ENCODE results near the gene KMT2A.
A peak's percentile ranks its signal among the peaks of the same experiment; 100 is the strongest.

The KMT2A gene

GRCh38 chr11:118532852-118533768 is 96.8 kb downstream of the KMT2A start:
- H3K36me3 Mint-ChIP-seq (ENCODE audit: insufficient read depth), result peaks cover 3% of the 10 kb centered on the region
- peak overlapping the region; percentile 89 for H3K4me3 Mint-ChIP-seq

GRCh38 chr11:118533769-118534729 is 97.8 kb downstream of the KMT2A start:
- H3K36me3 Mint-ChIP-seq (ENCODE audit: insufficient read depth), result peaks cover 3% of the 10 kb centered on the region
- DNase-seq (ENCODE audit: low spot score in 2 of 2) (no peak), ATAC-seq (replicated peaks; ENCODE audit: extremely low read depth, poor library complexity, severe bottlenecking) (no peak)
- peaks cover 19% of the 10 kb centered on the region for H3K4me1 Mint-ChIP-seq
- H3K9me3 Mint-ChIP-seq, result no peaks in the 10 kb centered on the region
- H3K4me3 Mint-ChIP-seq, result no peak overlapping the region
- peak overlapping the region; percentile 59 for H3K27ac Mint-ChIP-seq (ENCODE audit: low read depth)
- no peaks in the 10 kb centered on the region for H3K27me3 Mint-ChIP-seq

More at GRCh38 chr11:118532852-118533768, 96.8 kb downstream of the KMT2A start:
- no peak for ATAC-seq (replicated peaks; ENCODE audit: extremely low read depth, poor library complexity, severe bottlenecking)
- Mint-ChIP-seq H3K27me3 (no peaks in the 10 kb centered on the region), H3K9me3 (no peaks in the 10 kb centered on the region), H3K4me1 (peaks cover 23% of the 10 kb centered on the region), H3K27ac (ENCODE audit: low read depth) (no peak overlapping the region)
- no peak for DNase-seq (ENCODE audit: low spot score in 2 of 2)

GRCh38 chr11:118535261-118535660 is 99.0 kb downstream of the KMT2A start:
- Mint-ChIP-seq H3K27ac (ENCODE audit: low read depth) (no peak overlapping the region), H3K27me3 (no peaks in the 10 kb centered on the region), H3K4me1 (peaks cover 8% of the 10 kb centered on the region), H3K4me3 (no peak overlapping the region), H3K36me3 (ENCODE audit: insufficient read depth) (peaks cover 3% of the 10 kb centered on the region), H3K9me3 (no peaks in the 10 kb centered on the region)
- ATAC-seq (replicated peaks; ENCODE audit: extremely low read depth, poor library complexity, severe bottlenecking), result no peak
- DNase-seq (ENCODE audit: low spot score in 2 of 2), result no peak

DNA sequence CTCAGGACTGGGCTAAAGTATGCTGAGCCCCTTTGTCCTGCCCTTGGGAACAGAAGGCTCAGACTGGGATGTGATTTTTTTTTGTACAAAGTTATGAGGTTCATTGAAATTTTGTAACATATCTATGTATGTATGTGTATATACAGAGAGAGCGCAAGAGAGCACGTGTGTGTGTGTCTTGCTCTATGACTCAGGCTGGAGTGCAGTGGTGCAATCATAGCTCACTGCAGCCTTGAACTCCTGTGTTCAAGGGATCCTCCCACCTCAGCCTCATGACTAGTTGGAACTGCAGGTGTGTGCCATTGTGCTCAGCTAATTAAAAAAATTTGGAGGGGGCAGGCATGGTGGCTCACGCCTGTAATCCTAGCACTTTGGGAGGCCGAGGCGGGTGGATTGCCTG is 100.4 kb downstream of the KMT2A start:
- no peak for ATAC-seq (replicated peaks; ENCODE audit: extremely low read depth, poor library complexity, severe bottlenecking)
- H3K36me3 Mint-ChIP-seq (ENCODE audit: insufficient read depth), result peaks cover 5% of the 10 kb centered on the region
- no peak for DNase-seq (ENCODE audit: low spot score in 2 of 2)
- H3K27me3 Mint-ChIP-seq, result no peaks in the 10 kb centered on the region
- H3K4me3 Mint-ChIP-seq, result no peak overlapping the region
- H3K9me3 Mint-ChIP-seq, result no peaks in the 10 kb centered on the region
- H3K27ac Mint-ChIP-seq (ENCODE audit: low read depth), result no peak overlapping the region
- H3K4me1 Mint-ChIP-seq, result peaks cover 2% of the 10 kb centered on the region

GRCh38 chr11:118537409-118537980 is 101.2 kb downstream of the KMT2A start:
- Mint-ChIP-seq H3K4me3 (no peak overlapping the region), H3K27me3 (no peaks in the 10 kb centered on the region), H3K36me3 (ENCODE audit: insufficient read depth) (peaks cover 5% of the 10 kb centered on the region), H3K4me1 (no peaks in the 10 kb centered on the region), H3K27ac (ENCODE audit: low read depth) (no peak overlapping the region), H3K9me3 (no peaks in the 10 kb centered on the region)
- ATAC-seq (replicated peaks; ENCODE audit: extremely low read depth, poor library complexity, severe bottlenecking) (no peak), DNase-seq (ENCODE audit: low spot score in 2 of 2) (no peak)

GRCh38 chr11:118544010-118544646 is 107.8 kb downstream of the KMT2A start:
- no peaks in the 10 kb centered on the region for H3K9me3 Mint-ChIP-seq
- H3K36me3 Mint-ChIP-seq (ENCODE audit: insufficient read depth), result peaks cover 10% of the 10 kb centered on the region
- H3K27me3 Mint-ChIP-seq, result no peaks in the 10 kb centered on the region
- ATAC-seq (replicated peaks; ENCODE audit: extremely low read depth, poor library complexity, severe bottlenecking) (no peak), DNase-seq (ENCODE audit: low spot score in 2 of 2) (no peak)
- H3K4me3 Mint-ChIP-seq, result no peak overlapping the region
- H3K27ac Mint-ChIP-seq (ENCODE audit: low read depth), result no peak overlapping the region
- H3K4me1 Mint-ChIP-seq, result no peaks in the 10 kb centered on the region

DNA sequence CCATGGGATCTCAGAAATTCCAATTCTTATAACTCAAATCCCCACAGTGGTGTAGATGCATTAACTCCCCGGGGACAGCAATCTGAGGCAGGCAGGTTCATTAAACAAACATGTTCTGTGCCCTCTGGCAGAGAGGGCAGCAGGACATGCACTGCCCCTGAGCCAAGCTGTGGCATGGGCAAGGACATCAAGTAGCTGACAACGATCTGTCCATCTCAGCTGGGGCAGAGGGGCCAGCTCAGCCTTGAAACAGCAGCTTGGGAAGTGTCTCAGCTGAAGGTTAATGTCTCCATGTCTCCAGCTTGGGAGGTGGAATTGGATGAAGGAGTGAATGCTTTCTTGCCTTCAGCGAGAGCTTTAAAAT is 108.3 kb downstream of the KMT2A start:
- Mint-ChIP-seq H3K4me1 (no peaks in the 10 kb centered on the region), H3K36me3 (ENCODE audit: insufficient read depth) (peaks cover 10% of the 10 kb centered on the region), H3K27me3 (no peaks in the 10 kb centered on the region), H3K9me3 (no peaks in the 10 kb centered on the region), H3K27ac (ENCODE audit: low read depth) (no peak overlapping the region), H3K4me3 (no peak overlapping the region)
- DNase-seq (ENCODE audit: low spot score in 2 of 2) (no peak), ATAC-seq (replicated peaks; ENCODE audit: extremely low read depth, poor library complexity, severe bottlenecking) (no peak)

GRCh38 chr11:118545533-118545932 is 109.2 kb downstream of the KMT2A start:
- Mint-ChIP-seq H3K9me3 (no peaks in the 10 kb centered on the region), H3K4me1 (no peaks in the 10 kb centered on the region), H3K36me3 (ENCODE audit: insufficient read depth) (peaks cover 9% of the 10 kb centered on the region), H3K27me3 (no peaks in the 10 kb centered on the region), H3K27ac (ENCODE audit: low read depth) (no peak overlapping the region), H3K4me3 (no peak overlapping the region)
- no peak for ATAC-seq (replicated peaks; ENCODE audit: extremely low read depth, poor library complexity, severe bottlenecking)
- DNase-seq (ENCODE audit: low spot score in 2 of 2), result no peak

- ATAC-seq (replicated peaks; ENCODE audit: extremely low read depth, poor library complexity, severe bottlenecking), result no peak
Observed at GRCh38 chr11:118547132-118547531, 110.8 kb downstream of the KMT2A start.

DNA sequence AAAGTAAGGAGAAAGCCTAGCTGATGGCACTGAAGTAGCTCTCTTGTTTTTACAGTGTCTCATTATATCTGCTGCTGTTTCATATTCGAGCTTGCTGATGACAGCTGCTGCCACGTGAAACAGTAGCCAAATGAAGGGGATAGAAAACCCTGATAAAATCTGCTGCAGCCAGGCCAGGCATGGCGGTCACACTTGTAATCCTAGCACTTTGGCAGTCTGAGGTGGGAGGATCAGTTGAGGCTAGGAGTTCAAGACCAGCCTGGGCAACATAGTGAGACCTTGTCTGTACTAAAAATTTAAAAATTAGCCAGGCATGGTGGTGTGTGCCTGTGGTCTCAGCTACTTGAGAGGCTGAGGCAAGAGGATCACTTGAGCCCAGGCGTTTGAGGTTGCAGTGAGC is 116.0 kb downstream of the KMT2A start:
- Mint-ChIP-seq H3K4me3 (no peak overlapping the region), H3K4me1 (no peaks in the 10 kb centered on the region), H3K27ac (ENCODE audit: low read depth) (no peak overlapping the region), H3K27me3 (no peaks in the 10 kb centered on the region), H3K9me3 (no peaks in the 10 kb centered on the region), H3K36me3 (ENCODE audit: insufficient read depth) (peaks cover 30% of the 10 kb centered on the region)
- ATAC-seq (replicated peaks; ENCODE audit: extremely low read depth, poor library complexity, severe bottlenecking) (no peak), DNase-seq (ENCODE audit: low spot score in 2 of 2) (no peak)

More at GRCh38 chr11:118547132-118547531, 110.8 kb downstream of the KMT2A start:
- Mint-ChIP-seq H3K27ac (ENCODE audit: low read depth) (no peak overlapping the region), H3K36me3 (ENCODE audit: insufficient read depth) (peaks cover 16% of the 10 kb centered on the region), H3K4me3 (no peak overlapping the region), H3K4me1 (no peaks in the 10 kb centered on the region), H3K27me3 (no peaks in the 10 kb centered on the region), H3K9me3 (no peaks in the 10 kb centered on the region)
- DNase-seq (ENCODE audit: low spot score in 2 of 2), result no peak

DNA sequence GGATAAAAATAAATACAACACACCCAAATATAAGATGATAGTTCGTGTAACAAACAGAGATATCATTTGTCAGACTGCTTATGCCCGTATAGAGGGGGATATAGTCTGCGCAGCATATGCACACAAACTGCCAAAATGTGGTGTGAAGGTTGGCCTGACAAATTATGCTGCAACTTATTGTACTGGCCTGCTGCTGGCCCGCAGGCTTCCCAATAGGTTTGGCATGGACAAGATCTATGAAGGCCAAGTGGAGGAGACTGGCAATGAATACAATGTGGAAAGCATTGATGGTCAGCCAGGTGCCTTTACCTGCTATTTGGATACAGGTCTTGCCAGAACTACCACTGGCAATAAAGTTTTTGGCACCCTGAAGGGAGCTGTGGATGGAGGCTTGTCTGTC is 124.5 kb downstream of the KMT2A start:
- no peaks in the 10 kb centered on the region for H3K27me3 Mint-ChIP-seq
- H3K4me3 Mint-ChIP-seq, result no peak overlapping the region
- ATAC-seq (replicated peaks; ENCODE audit: extremely low read depth, poor library complexity, severe bottlenecking) (no peak), DNase-seq (ENCODE audit: low spot score in 2 of 2) (no peak)
- H3K4me1 Mint-ChIP-seq, result peaks cover 9% of the 10 kb centered on the region
- no peak overlapping the region for H3K27ac Mint-ChIP-seq (ENCODE audit: low read depth)
- no peaks in the 10 kb centered on the region for H3K9me3 Mint-ChIP-seq
- peaks cover 6% of the 10 kb centered on the region for H3K36me3 Mint-ChIP-seq (ENCODE audit: insufficient read depth)

DNA sequence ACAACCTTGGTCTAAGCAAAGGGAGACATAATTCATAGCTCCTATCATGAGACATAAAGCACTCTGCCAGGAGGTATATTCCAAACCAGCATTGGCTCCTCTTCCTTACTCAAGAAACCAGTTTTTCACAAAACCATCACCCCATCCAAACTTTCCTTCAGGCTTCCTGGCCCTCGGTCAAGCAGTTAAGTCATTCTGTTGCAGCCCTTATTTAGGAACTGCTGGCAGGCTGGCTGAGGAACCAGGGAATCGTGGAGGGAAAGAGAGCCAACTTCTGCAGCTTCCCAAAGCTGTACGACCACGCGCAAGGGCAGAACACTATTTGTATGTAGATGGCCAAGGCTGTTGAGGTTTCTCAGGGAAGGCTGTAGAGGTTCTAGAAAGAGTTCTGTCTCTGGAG is 128.8 kb downstream of the KMT2A start:
- H3K27ac Mint-ChIP-seq (ENCODE audit: low read depth), result peak overlapping the region; percentile 81

More for the DNA sequence above, 128.8 kb downstream of the KMT2A start:
- peaks cover 6% of the 10 kb centered on the region for H3K36me3 Mint-ChIP-seq (ENCODE audit: insufficient read depth)
- DNase-seq (ENCODE audit: low spot score in 2 of 2) (no peak), ATAC-seq (replicated peaks; ENCODE audit: extremely low read depth, poor library complexity, severe bottlenecking) (no peak)
- peaks cover 13% of the 10 kb centered on the region for H3K4me1 Mint-ChIP-seq
- no peaks in the 10 kb centered on the region for H3K27me3 Mint-ChIP-seq
- no peaks in the 10 kb centered on the region for H3K9me3 Mint-ChIP-seq
- H3K4me3 Mint-ChIP-seq, result peak overlapping the region; percentile 85
